GM11168 (cell line): ENCODE data around the gene PAPOLB.
"Not testable (repeated sequence)": the region's sequence is repeated elsewhere in the genome, so short reads cannot be mapped to it uniquely, and the experiment has no call there.

Source experiments
- in situ Hi-C: fragments of 300-500 bp; cut with MboI; formaldehyde crosslinking; loops from one replicate; pipeline ENCODE4 v1.12.0; 2022; ENCODE audit warnings: low sequenced_read_pairs; ENCODE audit not compliant: unreplicated experiment

The PAPOLB gene

GRCh38 chr7:4861673-4862072 lies at the start of gene PAPOLB:
PAPOLB (minus strand) TSS chr7:4862030; CDS start chr7:4861810, 220 bp downstream.
- in situ Hi-C loops: no loop called here

DNA sequence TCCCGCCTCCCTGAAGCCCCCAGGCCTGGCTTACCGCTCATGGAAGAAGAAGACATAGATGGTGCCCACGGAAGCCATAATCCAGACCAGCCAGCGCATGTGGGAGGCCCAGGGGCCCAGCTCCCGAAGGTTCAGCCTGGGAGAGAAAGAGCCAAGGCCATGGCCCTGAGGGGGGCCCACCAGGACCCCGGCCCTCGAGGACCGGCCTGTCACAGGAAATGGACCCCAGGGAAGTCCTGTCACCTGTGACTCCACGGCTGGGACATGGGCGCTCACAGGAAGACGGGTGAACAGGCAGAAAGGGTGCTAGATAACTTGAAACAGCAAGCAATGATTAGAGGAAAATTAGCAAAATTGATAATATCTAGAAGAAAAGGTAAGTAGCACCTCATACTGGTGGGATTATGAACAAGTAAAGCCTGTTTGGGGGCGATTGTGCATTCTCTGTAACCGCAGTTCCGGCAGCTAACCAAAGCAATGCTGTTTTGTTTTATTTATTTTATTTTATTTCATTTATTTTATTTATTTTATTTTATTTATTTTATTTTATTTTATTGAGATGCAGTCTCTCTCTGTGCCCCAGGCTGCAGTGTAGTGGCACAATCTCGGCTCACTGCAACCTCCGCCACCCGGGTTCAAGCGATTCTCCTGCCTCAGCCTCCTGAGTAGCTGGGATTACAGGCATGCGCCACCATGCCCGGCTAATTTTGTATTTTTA lies 49.4 kb upstream of the PAPOLB start:
- in situ Hi-C loops: no loop called here

- in situ Hi-C loops: no loop called here
Measured at GRCh38 chr7:4906682-4907081, 44.9 kb upstream of the PAPOLB start.

DNA sequence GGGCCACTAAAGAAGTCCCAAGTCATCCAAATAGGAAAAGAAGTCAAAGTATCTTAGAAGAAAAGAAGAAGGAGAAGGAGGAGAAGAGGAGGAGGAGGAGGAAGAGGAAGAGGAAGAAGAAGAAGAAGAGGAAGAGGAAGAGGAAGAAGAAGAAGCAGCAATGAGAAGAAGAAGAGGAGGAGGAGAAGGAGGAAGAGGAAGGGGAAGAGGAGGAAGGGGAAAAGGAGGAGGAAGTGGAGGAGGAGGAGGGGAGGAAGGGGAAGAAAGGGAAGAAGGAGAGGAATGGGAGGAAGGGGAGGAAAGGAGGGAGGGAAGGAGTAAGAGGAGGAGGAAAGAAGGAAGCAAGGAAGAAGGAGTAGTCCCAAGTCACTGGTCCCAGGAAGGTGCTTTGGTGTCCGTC lies 43.3 kb upstream of the PAPOLB start:
- in situ Hi-C loops: no loop called here

DNA sequence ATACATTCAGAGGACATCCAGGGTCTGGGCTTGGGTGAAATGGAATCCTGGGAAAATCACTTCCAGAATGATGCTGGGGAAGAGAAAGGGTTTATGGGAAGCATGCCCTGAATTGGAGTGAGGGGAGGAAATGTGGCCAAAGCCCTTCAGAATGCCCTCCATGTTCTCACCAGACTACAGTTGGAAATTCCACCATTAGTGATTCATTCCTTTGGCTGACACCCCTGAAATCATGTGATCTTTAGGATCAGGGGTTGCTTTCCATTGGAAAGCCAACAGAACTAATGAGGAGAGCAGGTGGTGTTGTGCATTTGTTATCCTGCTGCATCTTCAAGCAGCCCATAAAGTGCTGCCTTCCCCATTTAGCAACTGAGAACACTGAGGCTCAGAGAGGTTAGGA lies 42.5 kb upstream of the PAPOLB start:
- in situ Hi-C loops: no loop called here

DNA sequence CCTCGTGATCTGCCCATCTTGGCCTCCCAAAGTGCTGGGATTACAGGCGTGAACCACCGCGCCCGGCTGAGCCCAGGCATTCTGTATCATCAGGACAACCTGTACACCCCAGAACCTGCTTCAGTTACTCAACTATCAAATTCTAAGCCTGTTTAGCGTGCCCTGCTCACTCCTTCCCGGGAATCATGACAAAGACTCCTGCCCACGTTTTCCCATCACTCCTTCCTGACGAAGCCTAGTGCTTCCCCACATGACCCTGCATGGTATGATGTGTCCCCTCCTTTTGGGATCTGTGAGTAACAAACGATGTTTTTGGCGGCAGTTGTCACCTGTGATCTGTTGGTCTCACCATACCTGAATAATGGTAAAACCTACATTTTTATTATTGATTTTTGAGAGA lies 33.9 kb upstream of the PAPOLB start:
- in situ Hi-C loops: no loop called here

GRCh38 chr7:4894482-4894881 lies 32.7 kb upstream of the PAPOLB start:
- in situ Hi-C loops: no loop called here

DNA sequence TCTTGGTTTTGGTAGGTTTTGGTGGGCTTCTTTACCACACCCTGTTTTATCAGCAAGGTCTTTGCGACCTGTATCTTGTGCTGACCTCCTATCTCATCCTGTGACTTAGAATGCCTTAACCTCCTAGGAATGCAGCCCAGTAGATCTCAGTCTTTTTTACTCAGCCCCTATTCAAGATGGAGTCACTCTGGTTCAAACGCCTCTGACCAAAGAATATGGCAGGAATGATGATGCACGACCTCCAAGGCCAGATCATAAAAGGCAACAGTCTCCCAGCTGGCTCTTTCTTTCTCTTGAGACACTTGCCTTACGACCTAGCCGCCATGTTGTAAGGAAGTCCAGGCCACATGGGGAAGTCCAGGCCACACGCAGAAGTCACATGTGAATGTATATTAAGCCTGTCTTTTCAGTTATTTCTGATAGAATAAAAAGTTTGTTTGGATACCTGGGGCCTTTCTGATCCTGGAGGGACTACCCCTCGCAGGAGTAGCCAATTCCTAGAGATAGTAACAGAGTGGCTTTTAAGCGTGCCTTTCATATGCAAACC lies 32.2 kb upstream of the PAPOLB start:
- in situ Hi-C loops: no loop called here

GRCh38 chr7:4893188-4893587 lies 31.4 kb upstream of the PAPOLB start:
- in situ Hi-C loops: not testable (repeated sequence)

GRCh38 chr7:4891522-4891921 lies 29.7 kb upstream of the PAPOLB start:
- in situ Hi-C loops: not testable (repeated sequence)

- in situ Hi-C loops: no loop called here
Measured at GRCh38 chr7:4889682-4890081, 27.9 kb upstream of the PAPOLB start.

- in situ Hi-C loops: no loop called here
Measured at GRCh38 chr7:4888161-4888560, 26.3 kb upstream of the PAPOLB start.

- in situ Hi-C loops: no loop called here
Measured at GRCh38 chr7:4886671-4887070, 24.8 kb upstream of the PAPOLB start.

DNA sequence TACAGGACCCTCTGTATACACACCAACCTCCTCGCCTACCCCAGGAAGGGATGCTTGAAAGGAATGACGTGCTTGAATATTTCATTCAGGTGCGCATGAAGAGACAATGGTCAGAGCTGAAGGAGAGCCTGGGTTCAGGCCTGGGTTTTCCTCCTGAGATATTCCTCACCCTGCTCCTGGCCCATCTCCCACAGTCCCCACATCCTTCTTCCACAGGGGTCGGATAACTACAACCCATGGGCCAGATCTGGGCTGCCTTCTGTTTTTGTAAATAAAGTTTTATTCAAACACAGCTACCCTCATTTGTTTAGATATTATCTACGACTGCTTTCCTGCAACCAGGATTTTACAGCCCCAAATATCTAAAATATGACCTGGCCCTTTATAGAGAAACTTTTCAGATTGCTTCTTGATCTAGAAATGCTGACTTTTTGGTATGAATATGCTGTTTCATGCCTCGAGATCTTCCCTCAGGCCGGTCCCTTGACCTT lies 23.5 kb upstream of the PAPOLB start:
- in situ Hi-C loops: no loop called here

DNA sequence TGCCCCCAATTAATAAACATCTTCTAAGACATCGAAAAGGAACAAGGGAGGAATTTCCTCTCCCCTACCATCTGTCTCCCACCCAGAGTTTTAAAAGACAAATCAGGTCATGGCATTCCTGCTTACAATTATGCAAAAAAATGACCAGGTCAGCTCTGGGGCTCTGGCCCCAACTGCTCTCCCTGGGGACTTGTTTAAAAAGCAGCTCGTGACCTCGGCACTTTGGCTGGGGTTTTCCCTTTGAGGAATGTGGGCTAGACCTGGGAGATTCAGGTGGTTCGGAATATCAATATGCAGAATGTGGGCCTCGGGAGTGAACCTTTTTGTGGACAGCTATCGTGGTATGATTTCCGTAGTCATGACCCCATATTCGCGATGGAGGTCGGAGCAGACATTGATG lies 22.3 kb upstream of the PAPOLB start:
- in situ Hi-C loops: no loop called here

- in situ Hi-C loops: no loop called here
Measured at GRCh38 chr7:4883372-4884144, 21.7 kb upstream of the PAPOLB start, which contains the start of gene RADIL. RADIL (minus strand) TSS chr7:4883716; CDS start chr7:4878139, 5,577 bp downstream.

GRCh38 chr7:4883033-4883371 lies 21.2 kb upstream of the PAPOLB start:
- in situ Hi-C loops: no loop called here

- in situ Hi-C loops: no loop called here
Measured at GRCh38 chr7:4882169-4883032, 20.6 kb upstream of the PAPOLB start.

GRCh38 chr7:4880218-4880617 lies 18.4 kb upstream of the PAPOLB start:
- in situ Hi-C loops: no loop called here

GRCh38 chr7:4879396-4880081 lies 17.7 kb upstream of the PAPOLB start:
- in situ Hi-C loops: no loop called here
